HG02759 (cell line): ENCODE measurements around the gene ERICH3.

Experiments used
- ATAC-seq: cut with Tn5 transposase; IDR thresholded peaks from one replicate; pipeline ENCODE4 v1.9.1; 2021; ENCODE audit warnings: mild to moderate bottlenecking, moderate library complexity; ENCODE audit not compliant: unreplicated experiment

ERICH3 gene

DNA sequence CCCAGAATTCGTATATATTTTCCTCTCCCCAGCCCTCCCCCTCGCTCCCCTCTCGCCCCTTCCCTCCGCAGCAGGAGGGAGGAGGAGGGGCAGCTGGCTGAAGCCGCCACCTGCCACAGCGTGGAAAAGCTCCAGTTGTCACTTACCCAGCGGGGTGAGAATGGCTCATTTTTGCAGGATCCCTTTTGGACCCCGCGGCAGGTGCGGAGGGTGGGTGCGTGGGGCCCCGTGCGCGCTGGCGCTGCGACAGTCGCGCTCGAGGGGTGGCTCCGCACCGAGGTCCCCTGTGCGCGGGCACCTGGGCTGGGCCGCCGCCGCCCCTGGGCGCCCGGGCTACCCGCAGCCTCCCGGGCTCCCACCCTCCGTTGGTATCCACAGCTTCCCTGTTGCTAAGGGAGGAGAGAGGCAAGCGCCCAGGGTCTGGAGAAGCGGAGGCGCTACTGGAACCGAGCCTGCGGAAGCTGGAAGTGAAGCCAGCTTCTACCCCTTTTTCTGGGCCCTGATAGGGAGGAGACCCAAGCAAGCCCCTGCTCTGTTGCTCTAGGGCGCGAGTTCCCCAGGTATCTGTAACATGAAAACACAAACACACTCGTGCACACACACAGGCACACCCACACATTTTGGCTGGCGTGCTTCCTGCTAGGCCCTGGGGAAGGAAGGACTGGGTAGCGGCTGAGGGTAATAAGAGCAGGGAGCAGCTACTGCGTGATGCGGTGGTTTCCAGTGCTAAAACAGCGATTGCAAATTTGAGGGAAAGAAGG, at the start of gene ERICH3:
Gene ERICH3, minus strand, starts transcription at position 442 of the 761 bp plus-strand sequence. Its CDS starts 273 bp downstream, at position 169.
- ATAC-seq = peak; percentile 57

DNA sequence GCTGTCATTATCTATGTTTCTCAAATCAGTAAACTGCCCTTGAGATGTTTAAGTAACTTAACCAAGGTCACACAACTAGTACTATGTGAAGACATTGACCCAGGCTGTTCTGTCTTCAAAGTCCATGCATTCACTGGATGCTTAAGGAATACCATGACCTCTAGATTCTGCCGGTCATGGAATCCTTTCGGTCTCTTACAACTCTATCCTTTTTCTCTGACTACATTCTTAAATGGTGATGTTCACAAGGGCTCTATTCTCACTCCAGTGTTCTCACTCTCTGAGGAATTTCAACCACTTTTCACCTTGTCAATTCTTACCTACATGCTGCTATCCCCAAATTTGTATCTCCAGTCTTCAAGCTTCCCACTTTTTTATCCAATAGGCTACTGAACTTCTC, 44.0 kb upstream of the ERICH3 start:
- ATAC-seq = no peak

GRCh38 chr1:74716822-74717221, 43.2 kb upstream of the ERICH3 start:
- no peak for ATAC-seq

DNA sequence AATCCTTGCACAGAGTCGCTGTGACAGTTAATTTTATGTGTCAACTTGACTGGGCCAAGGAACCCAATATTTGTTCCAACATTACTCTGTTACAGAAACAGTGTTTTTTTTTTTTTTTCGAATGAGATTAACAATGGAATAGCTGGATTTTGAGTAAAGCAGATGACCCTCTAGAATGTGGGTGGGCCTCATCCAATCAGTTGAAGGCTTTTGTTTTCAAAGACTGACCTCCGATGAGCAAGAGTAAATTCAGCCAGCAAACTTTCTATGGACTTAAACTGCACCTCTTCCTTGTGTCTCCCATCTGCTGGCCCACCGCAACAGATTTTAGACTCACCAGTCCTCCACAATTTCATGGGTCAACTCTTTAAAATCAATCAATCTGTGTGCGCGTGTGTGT, 42.2 kb upstream of the ERICH3 start:
- no peak for ATAC-seq

DNA sequence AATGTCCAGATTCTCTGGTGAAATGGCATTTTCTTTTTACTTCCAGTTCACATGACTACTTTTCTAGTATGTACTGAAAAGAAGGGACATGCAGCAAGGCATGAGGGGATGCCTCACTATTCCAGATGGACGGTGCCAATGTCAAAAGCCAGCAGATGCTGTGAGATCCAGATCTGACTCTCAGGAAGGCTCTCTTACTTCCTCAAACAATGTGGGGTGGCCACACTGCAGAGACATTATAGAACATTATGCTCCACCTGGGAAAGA, 41.6 kb upstream of the ERICH3 start:
- ATAC-seq = no peak

GRCh38 chr1:74714429-74715235, 41.0 kb upstream of the ERICH3 start:
- peak; percentile 68 for ATAC-seq

GRCh38 chr1:74713849-74714248, 40.3 kb upstream of the ERICH3 start:
- no peak for ATAC-seq

DNA sequence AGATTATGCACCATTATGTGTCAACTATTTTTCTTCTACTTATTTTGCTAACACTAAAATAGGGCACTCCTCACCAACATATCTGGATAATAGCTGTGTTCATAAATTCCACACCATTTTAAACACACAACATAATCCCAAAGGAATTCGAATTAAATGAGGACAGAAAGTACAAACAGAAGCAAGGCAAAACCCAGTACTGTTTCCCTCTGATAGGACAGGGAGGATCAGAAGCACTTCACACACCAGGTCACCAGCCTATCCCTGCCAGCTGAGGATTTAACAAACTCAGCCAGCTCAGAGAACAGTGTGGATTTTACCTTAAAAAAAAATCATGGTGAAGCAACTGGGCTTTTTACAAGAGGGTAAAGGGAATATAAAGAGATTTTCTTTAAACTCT, 39.3 kb upstream of the ERICH3 start:
- no peak for ATAC-seq

GRCh38 chr1:74703386-74704182, 30.0 kb upstream of the ERICH3 start:
- ATAC-seq = no peak

DNA sequence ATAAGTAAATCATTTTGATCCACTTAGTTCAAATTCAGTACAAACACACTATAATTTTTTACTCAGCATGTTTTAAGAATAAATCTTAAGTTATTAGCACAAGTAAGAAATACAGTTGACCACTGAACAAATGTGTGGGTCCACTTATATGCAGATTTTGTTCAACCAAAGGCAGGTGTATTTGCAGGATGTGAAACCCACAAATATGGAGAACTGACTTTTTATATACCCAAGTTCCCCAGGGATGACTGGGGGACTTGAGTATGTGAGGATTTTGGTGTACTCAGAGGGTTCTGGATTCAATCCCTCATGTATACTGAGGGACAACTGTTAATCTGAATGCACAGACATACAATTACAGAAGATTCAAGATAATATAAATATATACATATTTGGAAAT, 25.7 kb upstream of the ERICH3 start:
- ATAC-seq = peak; percentile 54

- ATAC-seq = no peak
Observed at GRCh38 chr1:74697832-74698231, 24.2 kb upstream of the ERICH3 start.

DNA sequence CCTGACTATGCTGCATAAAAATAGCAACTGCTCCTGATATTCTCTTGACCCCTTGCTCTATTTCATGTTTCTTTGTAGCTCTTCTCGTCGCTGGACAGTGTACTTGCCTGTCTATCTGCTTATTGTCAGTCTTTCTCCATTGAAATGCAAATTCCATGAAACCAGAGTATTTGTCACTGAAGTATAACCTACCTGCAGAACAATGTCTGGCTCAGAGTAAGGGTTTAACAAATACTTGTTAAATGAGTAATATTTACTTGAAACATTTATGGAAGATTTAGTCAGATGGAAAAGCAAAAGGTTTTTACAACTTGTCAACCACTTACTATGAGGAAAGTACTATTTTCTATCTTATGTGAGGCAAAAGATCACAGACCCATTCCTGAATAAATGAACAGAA, 19.9 kb upstream of the ERICH3 start:
- ATAC-seq = no peak

DNA sequence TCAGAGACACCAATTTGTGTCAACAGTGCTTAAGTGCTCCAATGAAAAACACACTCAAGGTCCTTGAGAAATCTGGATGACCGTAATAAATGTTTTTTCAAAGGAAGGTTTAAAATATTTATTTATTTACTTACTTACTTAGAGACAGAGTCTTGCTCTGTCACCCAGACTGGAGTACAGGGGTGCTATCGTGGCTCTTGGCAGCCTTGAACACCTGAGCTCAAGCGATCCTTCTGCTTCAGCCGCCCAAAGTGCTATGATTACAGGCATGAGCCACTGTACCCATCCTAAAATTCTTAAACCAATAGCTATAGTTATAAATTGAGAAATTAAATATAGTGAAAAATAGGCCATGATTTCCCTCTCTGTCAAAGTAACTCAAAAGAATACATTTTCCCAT, 17.3 kb upstream of the ERICH3 start:
- ATAC-seq = no peak

- peak; percentile 15 for ATAC-seq
Observed at GRCh38 chr1:74690364-74690696, 16.7 kb upstream of the ERICH3 start.

DNA sequence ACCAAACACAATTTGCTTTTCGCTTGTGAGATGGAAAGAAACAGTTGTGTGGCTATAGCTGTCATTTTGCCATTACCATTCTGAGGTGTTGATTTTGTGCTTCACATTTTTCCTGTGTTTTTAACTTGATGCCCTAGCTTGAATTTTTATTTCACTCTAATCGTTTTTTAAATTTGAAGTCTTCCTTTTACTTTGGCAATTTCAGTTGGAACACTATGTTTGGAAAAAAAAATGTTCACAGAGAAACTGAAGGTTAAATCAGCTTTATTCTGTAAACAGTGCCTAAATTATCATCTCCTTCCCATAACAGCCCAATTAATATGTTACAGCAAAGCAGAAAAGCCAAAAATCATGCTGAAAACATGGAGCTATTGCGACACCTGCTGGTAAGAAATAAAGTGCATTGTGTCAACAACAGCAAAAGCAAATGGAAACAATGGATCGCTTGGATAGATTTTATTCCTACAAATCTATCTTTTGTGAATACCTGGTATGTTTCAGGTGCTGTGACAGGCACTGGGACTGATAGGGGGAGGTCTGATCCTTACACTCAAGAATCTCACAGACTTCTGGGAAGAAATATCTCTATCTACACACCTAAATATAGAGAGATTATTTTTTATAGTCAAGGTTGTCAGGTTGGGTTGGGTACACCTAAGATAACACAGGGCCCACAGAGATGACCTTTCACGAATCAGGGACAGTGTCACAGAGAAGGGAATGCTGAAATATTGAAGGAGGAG, 16.2 kb upstream of the ERICH3 start:
- ATAC-seq = peak; percentile 79

DNA sequence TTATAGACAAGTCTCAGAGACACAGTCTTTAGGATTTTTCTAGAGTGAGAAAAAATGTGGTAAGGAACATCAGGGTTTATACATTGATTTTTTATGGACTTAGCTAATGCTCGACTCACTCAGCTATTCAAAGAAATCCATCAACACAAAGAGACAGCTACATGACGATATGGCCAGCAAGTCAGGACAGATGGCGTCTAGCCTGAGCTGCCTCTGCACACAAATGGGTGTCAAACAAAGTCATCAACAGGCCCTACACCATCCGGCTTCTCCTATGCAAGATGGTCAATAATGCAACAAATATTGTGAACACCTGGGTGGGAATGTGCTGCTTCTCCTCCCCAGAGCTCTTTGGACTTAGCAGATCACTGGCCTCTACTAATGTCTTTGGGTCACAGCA, 13.3 kb upstream of the ERICH3 start:
- ATAC-seq = no peak

- no peak for ATAC-seq
Observed at GRCh38 chr1:74684301-74684700, 10.7 kb upstream of the ERICH3 start.

DNA sequence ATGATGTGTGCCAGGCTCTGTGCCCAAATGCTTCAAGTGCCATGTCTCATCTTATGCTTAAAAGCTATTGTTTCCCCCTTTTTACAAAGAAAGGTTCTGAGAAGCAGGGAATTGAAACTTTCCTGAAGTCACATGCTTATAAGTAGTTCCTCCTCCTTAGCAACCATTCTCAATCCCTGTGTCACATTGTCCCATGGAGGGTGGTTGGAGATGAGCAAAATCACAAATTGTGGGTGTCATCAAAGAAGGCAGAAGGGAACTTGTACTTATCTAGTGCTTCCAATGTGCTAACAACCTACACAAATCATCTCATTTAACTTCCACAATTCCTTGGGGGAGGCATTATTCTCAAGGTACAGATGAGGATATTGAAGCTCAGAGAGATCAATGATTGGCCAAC, 10.1 kb upstream of the ERICH3 start:
- no peak for ATAC-seq

DNA sequence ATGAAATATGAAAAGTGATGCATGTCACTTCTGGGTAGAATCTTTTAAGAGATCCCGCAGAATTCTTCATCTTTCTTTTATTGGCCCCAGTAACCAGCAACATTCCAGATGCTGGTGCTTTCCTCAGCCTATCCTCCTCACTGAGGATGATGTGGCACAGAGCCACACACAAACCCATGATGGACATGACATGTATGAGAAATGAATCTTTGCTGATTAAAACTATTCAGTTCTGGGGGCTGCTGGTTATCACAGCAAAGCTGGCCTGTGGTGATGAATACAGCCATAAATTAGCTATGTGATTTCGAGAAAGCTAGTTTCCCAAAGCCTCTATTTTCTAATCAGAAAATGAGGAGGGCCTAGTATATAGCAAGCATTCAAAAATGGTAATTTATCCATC, 8.3 kb upstream of the ERICH3 start:
- ATAC-seq = peak; percentile 4

DNA sequence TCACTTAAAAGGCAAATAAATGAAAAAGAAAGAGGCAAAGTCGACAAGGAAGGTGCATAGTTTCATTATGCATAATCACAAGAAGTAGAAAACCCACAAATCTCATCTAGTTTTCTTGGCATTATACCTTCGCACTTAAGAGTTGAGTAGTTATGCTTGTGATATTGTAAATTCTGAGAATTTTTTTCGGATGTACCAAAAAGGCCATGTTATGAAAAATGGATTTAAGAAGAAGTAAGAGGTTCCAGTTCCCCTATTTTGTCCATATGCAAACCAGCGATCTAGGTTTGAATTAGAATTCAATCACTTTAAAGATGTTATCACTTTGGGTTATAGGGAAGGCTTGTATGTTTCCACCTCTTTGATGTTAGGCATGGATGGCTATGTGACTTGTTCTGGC, 7.9 kb upstream of the ERICH3 start:
- ATAC-seq = peak; percentile 89

DNA sequence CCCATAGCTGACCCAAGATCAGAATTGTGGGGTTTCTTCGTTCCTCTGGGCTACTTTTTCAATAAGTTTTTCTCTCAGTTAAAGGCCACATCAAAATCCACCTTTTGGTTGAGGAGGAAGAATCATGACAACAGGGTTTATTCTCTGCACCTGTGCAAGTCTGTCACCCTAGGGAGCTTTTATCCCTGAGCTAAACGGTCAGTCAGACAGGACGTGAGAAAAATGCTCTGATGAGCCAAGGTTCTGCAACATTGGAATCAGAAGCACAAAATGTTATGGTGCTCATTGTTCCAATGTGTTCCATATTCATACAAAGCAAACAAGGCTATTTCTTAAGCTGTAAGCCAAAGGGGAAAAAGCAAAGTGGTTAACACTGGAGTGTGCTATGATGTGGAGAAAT, 7.4 kb upstream of the ERICH3 start:
- ATAC-seq = peak; percentile 47
